Epidermal melanocyte (primary cell): ENCODE data around the gene ANKRD36.
"Not testable (repeated sequence)": the region's sequence is repeated elsewhere in the genome, so short reads cannot be mapped to it uniquely, and the experiment has no call there.

Source experiments
- DNase-seq: peaks from one replicate; pipeline ENCODE4 v3.0.0; 2011; ENCODE audit warnings: low spot score; ENCODE audit not compliant: insufficient read length

Gene ANKRD36

GRCh38 chr2:97112320-97113049 is 468 bp upstream of the ANKRD36 start:
- DNase-seq: not testable (repeated sequence)

DNA sequence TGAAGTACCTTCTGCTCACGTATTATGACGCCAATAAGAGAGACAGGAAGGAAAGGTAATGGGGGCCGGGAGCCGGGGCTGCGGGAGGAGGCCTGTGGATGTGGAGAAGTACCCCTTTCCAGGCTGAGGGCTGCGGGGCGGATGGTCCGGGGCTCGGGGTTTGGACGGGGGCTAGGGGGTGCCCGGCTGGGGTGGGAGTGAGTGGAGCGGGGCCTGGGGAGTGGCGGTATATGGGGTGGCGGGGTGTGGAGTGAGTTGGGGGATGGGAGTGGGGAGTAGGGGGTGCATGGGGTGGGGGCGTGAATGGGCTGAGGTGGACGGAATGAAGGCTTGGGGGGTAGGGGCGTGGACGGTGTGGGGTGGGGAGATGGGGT is 916 bp downstream of the ANKRD36 start:
- DNase-seq: not testable (repeated sequence)

GRCh38 chr2:97129090-97129489 is 16.1 kb downstream of the ANKRD36 start:
- DNase-seq: not testable (repeated sequence)

DNA sequence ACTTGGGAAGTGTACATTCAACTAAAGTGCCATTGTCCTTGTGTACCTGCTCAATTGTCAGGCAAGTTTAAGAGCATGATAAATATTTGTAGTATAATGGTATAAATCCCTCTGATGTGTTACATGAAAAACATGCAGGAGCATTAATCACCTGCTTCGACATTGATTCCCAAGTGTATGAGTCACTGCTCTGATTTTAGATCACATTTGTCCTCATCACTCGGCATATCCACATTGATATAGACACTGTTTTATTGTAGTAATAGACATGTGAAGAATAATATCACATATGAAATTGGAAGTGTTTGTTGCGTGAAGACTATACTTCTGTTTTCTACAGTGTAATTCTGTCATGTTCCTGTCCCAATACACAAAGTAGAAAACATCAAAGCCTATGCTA is 31.1 kb downstream of the ANKRD36 start:
- not testable (repeated sequence) for DNase-seq

- DNase-seq: not testable (repeated sequence)
Measured at GRCh38 chr2:97166548-97166947, 53.6 kb downstream of the ANKRD36 start.

DNA sequence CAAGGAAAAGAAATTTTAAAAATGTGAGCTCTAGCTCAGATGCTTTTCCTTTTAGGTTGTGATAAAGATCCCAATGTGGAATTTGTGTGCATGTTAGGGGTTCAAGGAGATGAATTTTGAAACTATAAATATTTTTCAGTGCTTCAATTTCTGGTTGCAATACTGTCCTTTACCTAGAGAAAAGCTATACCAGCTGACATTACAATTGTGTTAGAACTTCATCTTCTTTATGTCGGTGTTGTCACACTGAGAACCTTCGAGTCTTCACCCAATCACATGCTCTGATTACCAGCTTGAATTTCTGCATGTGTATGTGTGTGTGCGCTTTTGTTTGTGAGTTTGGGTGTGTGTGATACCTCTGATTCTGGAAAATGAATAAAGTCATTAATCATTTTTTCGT is 55.0 kb downstream of the ANKRD36 start:
- DNase-seq: not testable (repeated sequence)

- DNase-seq: not testable (repeated sequence)
Measured at GRCh38 chr2:97168583-97168982, 55.6 kb downstream of the ANKRD36 start.

DNA sequence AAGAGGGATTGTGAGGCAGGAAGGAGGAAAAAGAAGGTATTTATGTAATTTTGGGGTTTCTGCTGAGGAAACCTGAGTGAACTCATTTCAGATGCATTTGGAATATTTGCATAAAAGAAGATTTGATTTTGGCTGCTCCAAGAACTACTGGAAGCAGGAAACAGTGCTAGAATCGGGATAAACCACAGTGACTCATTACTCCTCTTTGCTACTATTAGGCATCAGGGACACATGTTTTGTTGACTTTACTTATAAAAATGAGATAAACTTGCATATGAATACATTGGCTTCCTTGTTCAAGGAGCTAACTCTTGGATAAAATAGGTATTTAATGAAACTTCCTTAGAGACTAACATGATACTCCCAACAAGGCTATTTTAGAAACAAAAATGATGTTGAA is 67.4 kb downstream of the ANKRD36 start:
- not testable (repeated sequence) for DNase-seq

- not testable (repeated sequence) for DNase-seq
Measured at GRCh38 chr2:97195349-97195748, 82.4 kb downstream of the ANKRD36 start.

DNA sequence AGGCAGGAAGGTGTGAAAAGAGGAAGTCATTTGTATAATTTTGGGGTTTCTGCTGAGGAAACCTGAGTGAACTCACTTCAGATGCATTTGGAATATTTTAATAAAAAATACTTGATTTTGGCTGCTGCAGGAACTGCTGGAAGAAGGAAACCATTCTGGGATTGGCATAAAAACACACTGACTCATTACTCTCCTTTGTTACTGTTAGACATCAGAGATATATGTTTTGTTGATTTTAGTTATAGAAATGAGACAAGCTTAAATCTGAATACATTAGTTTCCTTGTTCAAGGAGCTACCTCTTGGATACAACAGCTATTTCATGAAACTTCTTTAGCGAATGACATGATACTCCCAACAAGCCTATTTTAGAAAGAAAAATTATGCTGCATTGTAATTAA is 84.3 kb downstream of the ANKRD36 start:
- not testable (repeated sequence) for DNase-seq

DNA sequence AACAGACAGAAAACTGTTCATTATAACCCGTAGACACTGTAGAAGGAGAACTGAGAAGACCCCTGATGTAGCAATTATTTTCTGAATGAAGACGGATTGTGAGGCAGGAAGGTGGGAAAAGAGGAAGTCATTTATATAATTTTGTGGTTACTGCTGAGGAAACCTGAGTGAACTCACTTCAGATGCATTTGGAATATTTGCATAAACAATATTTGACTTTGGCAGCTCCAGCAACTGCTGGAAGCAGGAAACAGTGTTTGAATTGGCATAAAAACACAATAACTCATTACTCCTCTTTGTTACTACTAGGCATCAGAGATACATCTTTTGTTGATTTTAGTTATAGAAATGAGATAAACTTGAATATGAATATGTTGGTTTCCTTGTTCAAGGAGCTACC is 87.9 kb downstream of the ANKRD36 start:
- DNase-seq: not testable (repeated sequence)

DNA sequence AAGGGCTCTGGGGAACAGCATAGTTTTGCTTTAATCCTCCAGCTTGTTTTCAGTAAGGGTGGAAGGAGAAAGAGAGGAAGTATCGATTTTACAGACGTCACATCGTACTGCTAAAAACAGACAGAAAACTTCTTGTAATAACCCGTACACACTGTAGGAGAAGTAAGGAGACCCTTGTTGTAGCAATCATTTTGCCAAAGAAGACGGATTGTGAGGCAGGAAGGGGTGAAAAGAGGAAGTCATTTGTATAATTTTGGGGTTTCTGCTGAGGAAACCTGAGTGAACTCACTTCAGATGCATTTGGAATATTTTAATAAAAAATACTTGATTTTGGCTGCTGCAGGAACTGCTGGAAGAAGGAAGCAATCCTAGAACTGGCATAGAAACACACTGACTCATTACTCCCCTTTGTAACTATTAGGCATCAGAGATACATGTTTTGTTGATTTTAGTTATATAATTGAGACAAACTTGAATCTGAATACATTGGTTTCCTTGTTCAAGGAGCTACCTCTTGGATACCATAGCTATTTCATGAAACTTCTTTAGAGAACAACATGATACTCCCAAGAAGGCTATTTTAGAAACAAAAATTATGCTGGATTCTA is 89.8 kb downstream of the ANKRD36 start:
- DNase-seq: not testable (repeated sequence)

DNA sequence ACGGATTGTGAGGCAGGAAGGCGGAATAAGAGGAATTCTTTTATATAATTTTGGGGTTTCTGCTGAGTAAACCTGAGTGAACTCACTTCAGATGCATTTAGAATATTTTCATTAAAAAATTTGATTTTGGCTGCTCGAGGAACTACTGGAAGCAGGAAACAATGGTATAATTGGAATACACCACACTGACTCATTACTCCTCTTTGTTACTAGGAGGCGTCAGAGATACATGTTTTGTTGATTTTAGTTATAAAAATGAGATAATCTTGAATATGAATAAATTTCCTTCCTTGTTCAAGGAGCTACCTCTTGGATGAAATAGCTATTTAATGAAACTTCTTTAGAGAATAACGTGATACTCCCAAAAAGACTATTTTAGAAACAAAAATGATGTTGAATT is 97.4 kb downstream of the ANKRD36 start:
- DNase-seq: no peak

- DNase-seq: not testable (repeated sequence)
Measured at GRCh38 chr2:97215025-97215424, 102.1 kb downstream of the ANKRD36 start.

DNA sequence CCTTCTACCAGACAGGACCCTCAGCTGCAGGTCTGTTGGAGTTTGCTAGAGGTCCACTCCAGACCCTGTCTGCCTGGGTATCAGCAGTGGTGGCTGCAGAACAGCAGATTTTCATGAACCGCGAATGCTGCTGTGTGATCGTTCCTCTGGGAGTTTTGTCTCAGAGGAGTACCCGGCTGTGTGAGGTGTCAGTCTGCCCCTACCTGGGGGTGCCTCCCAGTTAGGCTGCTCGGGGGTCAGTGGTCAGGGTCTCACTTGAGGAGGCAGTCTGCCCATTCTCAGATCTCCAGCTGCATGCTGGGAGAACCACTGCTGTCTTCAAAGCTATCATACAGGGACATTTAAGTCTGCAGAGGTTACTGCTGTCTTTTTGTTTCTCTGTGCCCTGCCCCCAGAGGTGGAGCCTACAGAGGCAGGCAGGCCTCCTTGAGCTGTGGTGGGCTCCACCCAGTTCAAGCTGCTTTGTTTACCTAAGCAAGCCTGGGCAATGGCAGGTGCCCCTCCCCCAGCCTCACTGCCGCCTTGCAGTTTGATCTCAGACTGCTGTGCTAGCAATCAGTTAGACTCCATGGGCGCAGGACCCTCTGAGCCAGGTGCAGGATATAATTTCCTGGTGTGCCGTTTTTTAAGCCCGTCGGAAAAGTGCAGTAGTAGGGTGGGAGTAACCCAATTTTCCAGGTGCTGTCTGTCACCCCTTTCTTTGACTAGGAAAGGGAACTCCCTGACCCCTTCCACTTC is 118.1 kb downstream of the ANKRD36 start:
- DNase-seq: not testable (repeated sequence)

GRCh38 chr2:97232981-97233380 is 120.0 kb downstream of the ANKRD36 start:
- DNase-seq: not testable (repeated sequence)

- DNase-seq: not testable (repeated sequence)
Measured at GRCh38 chr2:97233660-97234295, 120.8 kb downstream of the ANKRD36 start.

DNA sequence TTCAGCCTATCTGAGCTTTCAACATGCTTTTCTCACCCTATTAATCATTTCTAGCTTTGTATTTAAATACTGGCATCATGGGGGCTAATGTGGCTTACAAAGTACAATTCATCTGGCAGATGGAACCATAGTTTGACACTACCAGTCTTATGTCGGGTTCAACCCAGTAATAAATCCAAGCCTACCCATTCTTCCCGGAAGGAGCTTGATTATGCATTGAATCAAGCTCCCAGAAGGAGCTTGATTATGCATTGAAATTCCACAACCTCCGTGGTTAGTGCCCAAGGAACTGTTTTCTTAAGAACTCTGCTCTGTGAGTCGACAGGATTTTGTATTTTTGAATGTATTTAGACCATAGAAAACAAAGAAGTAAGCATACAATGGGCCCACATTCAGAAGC is 148.2 kb downstream of the ANKRD36 start:
- DNase-seq: not testable (repeated sequence)

GRCh38 chr2:97266449-97266848 is 153.5 kb downstream of the ANKRD36 start:
- DNase-seq: not testable (repeated sequence)

DNA sequence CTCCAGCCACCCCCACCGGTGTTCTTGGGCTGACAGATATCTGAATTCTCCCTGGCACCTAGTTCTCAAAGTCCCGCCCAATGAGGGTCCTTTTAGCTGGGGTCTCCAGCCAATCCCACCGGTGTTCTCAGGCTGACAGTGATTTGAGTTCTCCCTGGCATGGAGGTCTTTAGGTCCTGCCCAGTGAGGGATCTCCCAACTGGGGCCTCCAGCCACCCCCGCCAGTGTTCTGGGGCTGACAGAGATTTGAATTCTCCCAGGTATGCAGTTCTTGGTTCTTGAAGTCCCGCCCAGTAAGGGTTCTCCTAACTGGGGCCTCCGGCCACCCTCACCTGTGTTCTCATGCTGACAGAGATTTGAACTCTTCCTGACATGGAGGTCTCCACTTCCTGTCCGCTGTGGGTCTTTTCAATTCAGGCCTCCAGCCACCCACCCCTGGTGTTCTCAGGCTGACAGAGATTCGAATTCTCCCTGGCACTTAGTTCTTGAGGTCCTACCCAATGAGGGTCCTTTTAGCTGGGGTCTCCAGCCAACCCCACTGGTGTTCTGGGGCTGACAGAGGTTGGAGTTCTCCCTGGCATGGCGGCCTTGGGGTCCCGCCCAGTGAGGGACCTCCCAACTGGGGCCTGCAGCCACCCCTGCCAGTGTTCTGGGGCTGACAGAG is 154.6 kb downstream of the ANKRD36 start:
- no peak for DNase-seq

DNA sequence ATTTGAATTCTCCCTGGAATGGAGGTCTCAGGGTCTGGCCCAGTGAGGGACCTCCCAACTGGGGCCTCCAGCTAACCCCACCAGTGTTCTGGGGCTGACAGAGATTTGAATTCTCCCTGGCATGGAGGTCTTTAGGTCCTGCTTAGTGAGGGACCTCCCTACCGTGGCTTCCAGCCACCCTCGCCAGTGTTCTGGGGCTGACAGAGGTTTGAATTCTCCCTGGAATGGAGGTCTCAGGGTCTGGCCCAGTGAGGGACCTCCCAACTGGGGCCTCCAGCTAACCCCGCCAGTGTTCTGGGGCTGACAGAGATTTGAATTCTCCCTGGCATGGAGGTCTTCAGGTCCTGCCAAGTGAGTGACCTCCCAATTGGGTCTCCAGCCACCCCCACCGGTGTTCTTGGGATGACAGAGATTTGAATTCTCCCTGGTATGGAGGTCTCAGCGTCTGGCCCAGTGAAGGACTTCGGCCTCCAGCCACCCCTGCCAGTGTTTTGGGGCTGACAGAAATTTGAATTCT is 155.2 kb downstream of the ANKRD36 start:
- not testable (repeated sequence) for DNase-seq
